Peyer's patch (tissue), 4 donors: ENCODE data around the gene ZNF219.

Experiments used
- POLR2A ChIP-seq, 2 donors: fragments of 450-650 bp; IDR thresholded peaks; one replicate each; pipeline ENCODE4 v1.5.1; 2017; ENCODE audit warnings: antibody characterized with exemption in 2 of 2, mild to moderate bottlenecking in 2 of 2, moderate library complexity in 2 of 2
- TF ChIP-seq, protein P1 (sequence below), 6 experiments: fragments of 450-650 bp in 4 of 6; fragments of 200-600 bp in 2 of 6; sonication (generic) in 1 of 6; IDR thresholded peaks; one replicate each; pipeline ENCODE4 v1.5.1; 2017 to 2019; ENCODE audit warnings: antibody characterized with exemption in 6 of 6, mild to moderate bottlenecking in 3 of 6, moderate library complexity in 1 of 6

DNA sequence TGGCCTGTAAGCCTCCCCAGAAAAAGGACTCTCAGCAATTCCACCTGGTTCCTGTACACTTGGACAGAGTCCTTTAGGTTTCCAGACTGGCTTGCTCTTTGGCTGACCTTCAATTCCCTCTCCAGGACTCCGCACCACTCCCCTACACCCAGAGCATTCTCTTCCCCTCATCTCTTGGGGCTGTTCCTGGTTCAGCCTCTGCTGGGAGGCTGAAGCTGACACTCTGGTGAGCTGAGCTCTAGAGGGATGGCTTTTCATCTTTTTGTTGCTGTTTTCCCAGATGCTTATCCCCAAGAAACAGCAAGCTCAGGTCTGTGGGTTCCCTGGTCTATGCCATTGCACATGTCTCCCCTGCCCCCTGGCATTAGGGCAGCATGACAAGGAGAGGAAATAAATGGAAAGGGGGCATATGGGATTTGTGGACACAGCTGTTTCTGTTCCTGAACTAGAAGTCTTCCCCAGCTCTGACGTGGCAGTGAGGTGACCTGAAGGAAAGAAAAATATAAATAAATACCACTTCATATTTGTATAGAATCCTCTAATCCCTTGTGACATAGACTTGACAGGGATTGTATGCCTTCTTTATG lies 55.0 kb downstream of the ZNF219 start:
- TF ChIP-seq, protein P1, sequence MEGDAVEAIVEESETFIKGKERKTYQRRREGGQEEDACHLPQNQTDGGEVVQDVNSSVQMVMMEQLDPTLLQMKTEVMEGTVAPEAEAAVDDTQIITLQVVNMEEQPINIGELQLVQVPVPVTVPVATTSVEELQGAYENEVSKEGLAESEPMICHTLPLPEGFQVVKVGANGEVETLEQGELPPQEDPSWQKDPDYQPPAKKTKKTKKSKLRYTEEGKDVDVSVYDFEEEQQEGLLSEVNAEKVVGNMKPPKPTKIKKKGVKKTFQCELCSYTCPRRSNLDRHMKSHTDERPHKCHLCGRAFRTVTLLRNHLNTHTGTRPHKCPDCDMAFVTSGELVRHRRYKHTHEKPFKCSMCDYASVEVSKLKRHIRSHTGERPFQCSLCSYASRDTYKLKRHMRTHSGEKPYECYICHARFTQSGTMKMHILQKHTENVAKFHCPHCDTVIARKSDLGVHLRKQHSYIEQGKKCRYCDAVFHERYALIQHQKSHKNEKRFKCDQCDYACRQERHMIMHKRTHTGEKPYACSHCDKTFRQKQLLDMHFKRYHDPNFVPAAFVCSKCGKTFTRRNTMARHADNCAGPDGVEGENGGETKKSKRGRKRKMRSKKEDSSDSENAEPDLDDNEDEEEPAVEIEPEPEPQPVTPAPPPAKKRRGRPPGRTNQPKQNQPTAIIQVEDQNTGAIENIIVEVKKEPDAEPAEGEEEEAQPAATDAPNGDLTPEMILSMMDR (IDR thresholded peaks at IDR 0.05): no peak
- no peak for TF ChIP-seq POLR2A (IDR thresholded peaks at IDR 0.05)
